HCT116 (cell line): ENCODE measurements around the gene SYNJ1. TPM values are rescaled to one million over a fixed set of nuclear protein-coding genes. Genes with fewer than 3 reads are reported as not detected.

Source experiments
- ATAC-seq: fragments of 200-7000 bp; cut with Tn5 transposase; 2 replicates; pipeline ENCODE4 v1.9.1; 2020; ENCODE audit warnings: mild to moderate bottlenecking, moderate library complexity
- BruUV-seq: library from RNA; stranded (reverse); fragments of 400-500 nt; replicated peaks from 2 replicates; lab custom pipeline; 2021; lab: Mats Ljungman, UMichigan
- CTCF ChIA-PET: fragments of 300-600 bp; sonication (Branson Sonifier 250); formaldehyde crosslinking; loops from one replicate; lab custom pipeline; 2021; ENCODE audit warnings: antibody characterized with exemption; lab: Charles Lee
- POLR2A ChIA-PET: fragments of 300-600, 350-600 bp; sonication (Branson Sonifier 250); formaldehyde crosslinking; loops from one replicate; lab custom pipeline; 2021; ENCODE audit warnings: antibody characterized with exemption; lab: Charles Lee
- RAD21 ChIA-PET, 2 experiments: fragments of 300-600 bp; sonication (Branson Sonifier 250); formaldehyde crosslinking; loops; one replicate each; lab custom pipeline; 2023; ENCODE audit warnings: low total read pairs in 2 of 2; ENCODE audit not compliant: uncharacterized antibody in 2 of 2, unreplicated experiment in 2 of 2, low non-redundant PET in 1 of 2; lab: Charles Lee
- DNase-seq: peaks from one replicate; pipeline ENCODE4 v3.0.0-alpha.2; 2010; ENCODE audit warnings: low read depth, low spot score
- H2AFZ ChIP-seq: fragments of 200-600 bp; shearing (Covaris generic), sonication (generic); 2 replicates; pipeline ENCODE4 v1.6.1; 2017; ENCODE audit warnings: low read depth, mixed run types, mixed read lengths, antibody characterized with exemption, low read length; ENCODE audit not compliant: poor library complexity, severe bottlenecking
- H3K27ac ChIP-seq: 2 replicates; pipeline ENCODE4 v1.5.1; 2012; ENCODE audit warnings: low read depth, low read length
- H3K27me3 ChIP-seq: fragments of 200-600 bp; sonication (generic); 2 replicates; pipeline ENCODE4 v1.6.1; 2016; ENCODE audit warnings: mixed run types, low read length, mixed read lengths; ENCODE audit not compliant: insufficient read depth
- H3K36me3 ChIP-seq, 2 experiments: fragments of 200-500 bp in 1 of 2; fragments of 200-600 bp in 1 of 2; sonication (Bioruptor generic) in 1 of 2; sonication (generic) in 1 of 2; 2 replicates each; pipeline versions ENCODE4 v1.5.1 to v1.6.1; 2014 to 2016; ENCODE audit warnings: low read length in 2 of 2, inconsistent platforms in 1 of 2, mixed read lengths in 1 of 2, mixed run types in 1 of 2; ENCODE audit not compliant: insufficient read depth in 2 of 2, control insufficient read depth in 1 of 2
- H3K4me1 ChIP-seq, 2 experiments: fragments of 200-600 bp in 1 of 2; sonication (generic) in 1 of 2; 2 replicates each; pipeline versions ENCODE4 v1.5.1 to v1.6.1; 2012 to 2017; ENCODE audit warnings: low read length in 2 of 2, inconsistent platforms in 1 of 2, mild to moderate bottlenecking in 1 of 2, mixed read lengths in 1 of 2, mixed run types in 1 of 2, moderate library complexity in 1 of 2; ENCODE audit not compliant: insufficient read depth in 2 of 2, control insufficient read depth in 1 of 2
- H3K4me2 ChIP-seq: fragments of 200-600 bp; sonication (generic); 2 replicates; pipeline ENCODE4 v1.6.1; 2017; ENCODE audit warnings: mixed run types, low read length, mixed read lengths
- H3K4me3 ChIP-seq, 2 experiments: fragments of 200-600 bp in 1 of 2; sonication (generic) in 1 of 2; replicated peaks in 1 of 2; 2 replicates each; pipeline ENCODE4 v1.5.1; 2011 to 2016; ENCODE audit warnings: low read length in 2 of 2, control low read depth in 1 of 2, low read depth in 1 of 2, mild to moderate bottlenecking in 1 of 2, mixed read lengths in 1 of 2, mixed run types in 1 of 2
- H3K79me2 ChIP-seq: fragments of 200-600 bp; sonication (generic); 2 replicates; pipeline ENCODE4 v1.6.1; 2017; ENCODE audit warnings: mild to moderate bottlenecking, mixed run types, low read length, moderate library complexity, mixed read lengths; ENCODE audit not compliant: insufficient read depth
- H3K9ac ChIP-seq: fragments of 200-600 bp; sonication (generic); 2 replicates; pipeline ENCODE4 v1.6.1; 2016; ENCODE audit warnings: low read length, mixed read lengths
- H3K9me2 ChIP-seq: fragments of 200-600 bp; sonication (generic), shearing (Covaris generic); 2 replicates; pipeline ENCODE4 v1.6.1; 2017; ENCODE audit warnings: mixed run types, mild to moderate bottlenecking, moderate library complexity; ENCODE audit not compliant: insufficient read depth
- H3K9me3 ChIP-seq, 2 experiments: fragments of 200-500 bp in 1 of 2; fragments of 200-600 bp in 1 of 2; sonication (Bioruptor generic) in 1 of 2; sonication (generic) in 1 of 2; 2 replicates each; pipeline ENCODE4 v1.6.1; 2014 to 2017; ENCODE audit warnings: low read length in 2 of 2, mixed read lengths in 2 of 2, inconsistent platforms in 1 of 2, low read depth in 1 of 2, mild to moderate bottlenecking in 1 of 2, mixed run types in 1 of 2, moderate library complexity in 1 of 2; ENCODE audit not compliant: control insufficient read depth in 1 of 2, insufficient read depth in 1 of 2
- H4K20me1 ChIP-seq: fragments of 200-600 bp; sonication (generic), shearing (Covaris generic); 2 replicates; pipeline ENCODE4 v1.6.1; 2017; ENCODE audit warnings: mixed run types, mild to moderate bottlenecking, moderate library complexity; ENCODE audit not compliant: insufficient read depth
- CBX3 ChIP-seq: IDR thresholded peaks from 2 replicates; pipeline ENCODE4 v1.6.1; 2012; ENCODE audit warnings: low read depth
- ELF1 ChIP-seq: IDR thresholded peaks from 2 replicates; pipeline ENCODE4 v1.6.1; 2012; ENCODE audit warnings: low read depth, borderline replicate concordance
- EZH2 ChIP-seq: fragments of 200-600 bp; sonication (generic); IDR thresholded peaks from 2 replicates; pipeline ENCODE4 v1.6.1; 2017; ENCODE audit warnings: antibody characterized with exemption, mixed run types
- SIN3A ChIP-seq: IDR thresholded peaks from 2 replicates; pipeline ENCODE4 v1.6.1; 2012; ENCODE audit warnings: low read depth
- SP1 ChIP-seq: IDR thresholded peaks from 2 replicates; pipeline ENCODE4 v1.6.1; 2012; ENCODE audit warnings: low read depth
- TCF7L2 ChIP-seq: IDR thresholded peaks from 2 replicates; pipeline ENCODE4 v1.7.0; 2011; ENCODE audit warnings: borderline replicate concordance, inconsistent platforms; ENCODE audit not compliant: insufficient read depth, insufficient read length; ENCODE audit errors: extremely low read depth
- YY1 ChIP-seq: IDR thresholded peaks from 2 replicates; pipeline ENCODE4 v1.6.1; 2011; ENCODE audit warnings: low read length, low read depth, moderate library complexity, mild to moderate bottlenecking; ENCODE audit not compliant: insufficient replicate concordance; ENCODE audit errors: extremely low read depth
- ZBTB33 ChIP-seq: IDR thresholded peaks from 2 replicates; pipeline ENCODE4 v1.6.1; 2011; ENCODE audit warnings: mild to moderate bottlenecking, low read length, moderate library complexity; ENCODE audit not compliant: insufficient replicate concordance; ENCODE audit errors: extremely low read depth
- intact Hi-C: fragments of 100-400 bp; cut with micrococcal nuclease; formaldehyde crosslinking; loops from 2 replicates; pipeline ENCODE4 v1.10.0; 2022
- total RNA-seq: library from RNA; stranded (reverse); gene quantifications from one replicate; pipeline ENCODE4 v1.2.1, GENCODE V29; 2021; ENCODE audit not compliant: unreplicated experiment
- TF ChIP-seq, protein P1 (sequence below): IDR thresholded peaks from 2 replicates; pipeline ENCODE4 v1.6.1; 2012

Gene SYNJ1
- total RNA-seq, 1 experiment from 2014 or later = 7.2 TPM

- ChIA-PET POLR2A (no interaction called here), CTCF (interaction anchor here (1.1 kb wide), 1 partner anchor 17 kb away, joined by 4 read pairs; the partner anchor contains the start of gene PAXBP1), RAD21 (no interaction called here)
- no peak overlapping the region for H3K27ac ChIP-seq
- intact Hi-C loops = no loop called here
- H2AFZ ChIP-seq = no peak overlapping the region
- no peaks in the 10 kb centered on the region for H3K9me2 ChIP-seq
- peaks cover 11% of the 10 kb centered on the region for H4K20me1 ChIP-seq
- peaks cover 0 to 4% of the 10 kb centered on the region in 2 experiments; a peak in 2 of 4 replicates for H3K4me1 ChIP-seq
- TF ChIP-seq SP1 (no peak), YY1 (no peak)
- peaks cover 68 to 69% of the 10 kb centered on the region in 2 experiments for H3K36me3 ChIP-seq
- no peak overlapping the region for H3K9ac ChIP-seq
- no peak overlapping the region for H3K4me2 ChIP-seq
- no TSS peak for BruUV-seq
- H3K4me3 ChIP-seq = no peak overlapping the region
- no peak for ATAC-seq
- no peaks in the 10 kb centered on the region for H3K9me3 ChIP-seq
- no peaks in the 10 kb centered on the region for H3K27me3 ChIP-seq
- no peak for DNase-seq
- peaks cover 82% of the 10 kb centered on the region for H3K79me2 ChIP-seq
These were observed 26.2 kb upstream of the SYNJ1 start for GRCh38 chr21:32753818-32754585.

- Histone ChIP-seq H3K9me2 (no peaks in the 10 kb centered on the region), H3K4me3 (no peak overlapping the region), H3K27me3 (no peaks in the 10 kb centered on the region), H3K79me2 (peaks cover 82% of the 10 kb centered on the region), H3K27ac (no peak overlapping the region), H3K4me1 (peaks cover 0 to 4% of the 10 kb centered on the region in 2 experiments; a peak in 2 of 4 replicates), H3K9me3 (no peaks in the 10 kb centered on the region), H3K36me3 (peaks cover 66 to 73% of the 10 kb centered on the region in 2 experiments), H4K20me1 (peaks cover 5% of the 10 kb centered on the region; the same call in 1 of the 2 replicates), H3K4me2 (no peak overlapping the region), H2AFZ (no peak overlapping the region), H3K9ac (no peak overlapping the region)
- ATAC-seq (no peak), DNase-seq (no peak)
- intact Hi-C loops = no loop called here
- ChIA-PET POLR2A (no interaction called here), CTCF (no interaction called here), RAD21 (no interaction called here)
- no TSS peak for BruUV-seq
- TF ChIP-seq ZBTB33 (no peak), EZH2 (no peak), SIN3A (no peak), TCF7L2 (no peak), YY1 (no peak), CBX3 (no peak), ELF1 (no peak)
- TF ChIP-seq, protein P1, sequence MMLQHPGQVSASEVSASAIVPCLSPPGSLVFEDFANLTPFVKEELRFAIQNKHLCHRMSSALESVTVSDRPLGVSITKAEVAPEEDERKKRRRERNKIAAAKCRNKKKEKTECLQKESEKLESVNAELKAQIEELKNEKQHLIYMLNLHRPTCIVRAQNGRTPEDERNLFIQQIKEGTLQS = no peak
These were observed 22.6 kb upstream of the SYNJ1 start for GRCh38 chr21:32750405-32750804.
